HG02678 (cell line): ENCODE data around the gene MRPL50.

Experiments used
- ATAC-seq: cut with Tn5 transposase; IDR thresholded peaks from one replicate; pipeline ENCODE4 v1.9.1; 2021; ENCODE audit warnings: mild to moderate bottlenecking, moderate library complexity; ENCODE audit not compliant: unreplicated experiment

MRPL50 gene

GRCh38 chr9:101342595-101342994, 55.8 kb downstream of the MRPL50 start:
- ATAC-seq, result no peak

- no peak for ATAC-seq
Observed at GRCh38 chr9:101341958-101342357, 56.5 kb downstream of the MRPL50 start.
